GM19351 (cell line): ENCODE data around the gene OBP2A.
"Not testable (repeated sequence)": the region's sequence is repeated elsewhere in the genome, so short reads cannot be mapped to it uniquely, and the experiment has no call there.

ENCODE experiments used
- ATAC-seq: cut with Tn5 transposase; IDR thresholded peaks from one replicate; pipeline ENCODE4 v1.9.1; 2021; ENCODE audit warnings: mild to moderate bottlenecking, moderate library complexity; ENCODE audit not compliant: unreplicated experiment

Gene OBP2A

GRCh38 chr9:135509458-135509857, 36.5 kb upstream of the OBP2A start:
- no peak for ATAC-seq

- ATAC-seq, result no peak
Observed at GRCh38 chr9:135512241-135512603, 33.7 kb upstream of the OBP2A start.

GRCh38 chr9:135512904-135513303, 33.0 kb upstream of the OBP2A start:
- no peak for ATAC-seq

- ATAC-seq, result no peak
Observed at GRCh38 chr9:135513351-135513846, 32.5 kb upstream of the OBP2A start.

GRCh38 chr9:135513906-135514305, 32.0 kb upstream of the OBP2A start:
- ATAC-seq, result not testable (repeated sequence)

GRCh38 chr9:135514342-135515082, 31.4 kb upstream of the OBP2A start:
- no peak for ATAC-seq

GRCh38 chr9:135515083-135515951, 30.6 kb upstream of the OBP2A start:
- ATAC-seq, result no peak

- ATAC-seq, result no peak
Observed at GRCh38 chr9:135516132-135516860, 29.6 kb upstream of the OBP2A start.

GRCh38 chr9:135517407-135517822, 28.5 kb upstream of the OBP2A start:
- ATAC-seq, result no peak

- no peak for ATAC-seq
Observed at GRCh38 chr9:135519179-135519971, 26.6 kb upstream of the OBP2A start.

- ATAC-seq, result no peak
Observed at GRCh38 chr9:135520916-135521607, 24.9 kb upstream of the OBP2A start, which contains the start of gene LCN1. Gene LCN1, plus strand, starts transcription at chr9:135521440. Its CDS starts 58 bp downstream, at chr9:135521498.

- no peak for ATAC-seq
Observed at GRCh38 chr9:135521608-135522095, 24.3 kb upstream of the OBP2A start.

- no peak for ATAC-seq
Observed at GRCh38 chr9:135522137-135522877, 23.6 kb upstream of the OBP2A start.

GRCh38 chr9:135522931-135523330, 23.0 kb upstream of the OBP2A start:
- no peak for ATAC-seq

- no peak for ATAC-seq
Observed at GRCh38 chr9:135523521-135524129, 22.3 kb upstream of the OBP2A start.

- ATAC-seq, result no peak
Observed at GRCh38 chr9:135524130-135524861, 21.6 kb upstream of the OBP2A start.

- no peak for ATAC-seq
Observed at GRCh38 chr9:135525241-135526088, 20.5 kb upstream of the OBP2A start.
